ENCODE measurements around the gene NFIX.

Gene NFIX

DNA sequence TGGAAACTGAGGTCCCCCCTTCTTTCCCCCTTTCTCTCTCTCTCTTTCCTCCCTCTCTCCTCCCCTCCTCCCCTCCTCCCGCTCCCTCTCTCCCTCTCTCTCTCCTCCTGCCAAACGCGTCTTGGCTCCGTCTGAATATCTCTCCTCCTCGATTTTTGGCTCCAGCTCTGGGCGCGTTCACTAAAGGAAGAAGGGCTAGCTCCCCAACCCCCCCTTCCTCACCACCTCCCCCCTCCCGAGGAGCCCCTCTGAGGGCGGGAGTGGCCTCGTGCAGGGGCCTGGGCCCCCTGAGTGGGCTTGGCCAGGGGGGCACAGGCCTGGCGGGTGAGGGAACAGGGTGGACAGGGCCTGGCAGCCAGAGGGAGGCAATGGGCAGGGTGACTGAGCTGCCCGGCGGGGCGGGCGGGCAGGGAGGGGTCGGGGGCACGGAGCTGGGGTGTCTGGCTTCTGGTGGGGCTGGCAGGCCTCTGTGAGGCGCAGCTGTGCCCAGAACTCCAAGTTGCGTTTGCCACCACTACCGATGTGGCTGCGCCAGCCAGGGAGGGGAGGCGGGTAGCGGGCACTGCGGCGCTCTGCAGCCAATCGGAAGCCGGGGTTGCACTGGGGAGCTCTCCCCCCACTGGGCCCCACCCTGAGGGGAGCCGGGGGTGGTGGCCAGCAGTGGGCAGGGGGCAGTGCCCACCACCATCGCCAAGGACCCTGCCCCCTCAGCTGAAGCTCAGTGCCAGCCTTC is 7.1 kb downstream of the NFIX start:
- H3K4me3 ChIP-seq (ENCODE audit: low read depth, low read length): no peak overlapping the region
- H3K27ac ChIP-seq (ENCODE audit: low read depth, low read length): no peak overlapping the region
- no peaks in the 10 kb centered on the region for H3K36me3 ChIP-seq (ENCODE audit: control insufficient read depth, insufficient read depth, low read length)
- H3K27me3 ChIP-seq (ENCODE audit: control insufficient read depth, insufficient read depth, low read length): peaks cover 90% of the 10 kb centered on the region
- H3K4me1 ChIP-seq (ENCODE audit: control insufficient read depth, insufficient read depth, low read length): no peaks in the 10 kb centered on the region
- no peaks in the 10 kb centered on the region for H3K9me3 ChIP-seq (ENCODE audit: control insufficient read depth, insufficient read depth, low read length)
- no peak overlapping the region for H3K9ac ChIP-seq (ENCODE audit: low read depth, low read length)

DNA sequence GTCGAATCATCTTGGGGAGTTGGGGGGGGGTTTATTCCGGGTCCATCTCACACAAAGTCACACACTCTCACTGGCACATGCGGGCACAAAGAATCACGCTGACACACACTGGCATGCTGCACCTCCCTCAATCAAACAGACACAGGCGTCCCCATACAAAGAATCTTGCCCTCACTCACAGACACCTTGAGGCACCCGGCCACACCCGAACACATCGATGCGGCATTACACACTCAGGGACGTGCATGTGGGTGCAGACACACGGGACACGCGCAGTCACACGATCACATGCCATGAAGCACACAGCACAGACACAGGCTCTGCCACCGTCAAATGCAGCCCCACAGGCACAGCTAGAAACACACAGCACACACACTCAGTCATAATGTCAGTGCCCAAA is 7.8 kb downstream of the NFIX start:
- H3K27ac ChIP-seq (ENCODE audit: low read depth, low read length): no peak overlapping the region
- H3K9me3 ChIP-seq (ENCODE audit: control insufficient read depth, insufficient read depth, low read length): no peaks in the 10 kb centered on the region
- peaks cover 89% of the 10 kb centered on the region for H3K27me3 ChIP-seq (ENCODE audit: control insufficient read depth, insufficient read depth, low read length)

DNA sequence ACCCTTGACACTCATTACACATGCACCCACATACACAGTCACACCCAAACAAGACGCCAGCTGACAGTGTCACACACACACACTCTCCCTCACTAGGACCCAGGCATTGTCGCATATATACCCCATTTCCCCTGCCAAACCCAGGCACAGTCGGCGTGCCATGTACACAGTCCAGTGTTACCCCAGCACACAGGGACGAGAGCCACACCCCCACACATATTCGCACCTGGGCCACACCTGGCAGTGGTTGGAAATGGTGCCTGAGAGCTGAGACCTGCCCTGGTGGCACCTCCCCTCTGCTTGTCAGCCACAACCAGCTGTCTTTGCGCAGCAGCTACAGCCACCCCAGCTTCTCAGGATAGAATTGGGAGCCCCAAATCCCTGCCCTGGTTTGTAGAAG is 9.0 kb downstream of the NFIX start:
- H3K9me3 ChIP-seq (ENCODE audit: control insufficient read depth, insufficient read depth, low read length): no peaks in the 10 kb centered on the region
- no peak overlapping the region for H3K4me3 ChIP-seq (ENCODE audit: low read depth, low read length)
- peaks cover 90% of the 10 kb centered on the region for H3K27me3 ChIP-seq (ENCODE audit: control insufficient read depth, insufficient read depth, low read length)
- no peaks in the 10 kb centered on the region for H3K36me3 ChIP-seq (ENCODE audit: control insufficient read depth, insufficient read depth, low read length)
- H3K9ac ChIP-seq (ENCODE audit: low read depth, low read length): no peak overlapping the region
- H3K27ac ChIP-seq (ENCODE audit: low read depth, low read length): no peak overlapping the region
- H3K4me1 ChIP-seq (ENCODE audit: control insufficient read depth, insufficient read depth, low read length): no peaks in the 10 kb centered on the region

More for the DNA sequence above, 7.8 kb downstream of the NFIX start:
- H3K36me3 ChIP-seq (ENCODE audit: control insufficient read depth, insufficient read depth, low read length): no peaks in the 10 kb centered on the region
- H3K9ac ChIP-seq (ENCODE audit: low read depth, low read length): no peak overlapping the region
- H3K4me3 ChIP-seq (ENCODE audit: low read depth, low read length): no peak overlapping the region
- no peaks in the 10 kb centered on the region for H3K4me1 ChIP-seq (ENCODE audit: control insufficient read depth, insufficient read depth, low read length)

DNA sequence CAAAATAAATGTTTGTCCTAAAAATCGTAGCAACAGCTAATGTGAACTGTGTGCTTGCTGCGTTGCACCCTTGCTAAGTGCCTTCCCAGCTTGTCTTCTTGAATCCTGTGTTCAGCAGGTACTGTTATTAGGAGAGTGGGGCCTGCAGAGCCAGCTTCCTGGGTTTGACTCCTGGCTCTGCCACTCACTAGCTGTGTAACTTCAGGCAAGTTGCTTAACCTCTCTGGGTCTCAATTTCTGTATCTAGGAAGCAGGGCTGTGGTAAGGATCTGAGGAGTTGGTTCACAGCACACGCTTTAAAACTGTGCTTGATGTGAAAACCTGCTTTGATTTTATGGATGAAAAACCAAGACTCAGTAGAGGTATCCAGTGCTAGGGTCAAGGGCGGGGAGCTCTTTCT is 10.0 kb downstream of the NFIX start:
- Histone ChIP-seq H3K9me3 (ENCODE audit: control insufficient read depth, insufficient read depth, low read length) (no peaks in the 10 kb centered on the region), H3K27me3 (ENCODE audit: control insufficient read depth, insufficient read depth, low read length) (peaks cover 90% of the 10 kb centered on the region)

DNA sequence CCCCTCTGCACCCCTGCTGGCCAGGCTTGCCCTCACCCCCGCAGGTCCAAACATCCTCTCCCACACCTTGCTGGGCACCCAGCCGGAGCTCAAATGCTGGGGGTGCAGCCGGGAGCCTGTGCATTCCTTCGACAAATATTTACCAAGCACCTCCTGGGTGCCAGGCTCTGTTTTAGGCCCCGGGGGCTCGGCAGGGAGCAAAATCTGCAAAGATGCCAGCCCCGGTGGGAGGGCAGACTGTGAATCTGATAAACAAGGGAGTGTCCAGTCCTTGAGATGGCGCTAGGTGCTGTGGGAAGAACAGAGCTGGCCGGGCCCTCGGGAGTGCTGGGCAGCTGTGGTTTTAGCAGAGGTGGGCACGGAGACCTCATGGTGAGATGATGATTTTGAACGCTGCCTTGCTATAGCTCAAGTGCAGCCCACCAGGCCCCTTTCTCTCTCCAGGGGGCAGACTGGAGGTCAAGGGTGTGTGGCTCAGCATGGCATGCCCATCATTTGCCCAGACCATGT is 10.6 kb downstream of the NFIX start:
- Histone ChIP-seq H3K4me1 (ENCODE audit: control insufficient read depth, insufficient read depth, low read length) (peaks cover 9% of the 10 kb centered on the region), H3K36me3 (ENCODE audit: control insufficient read depth, insufficient read depth, low read length) (no peaks in the 10 kb centered on the region), H3K27me3 (ENCODE audit: control insufficient read depth, insufficient read depth, low read length) (peaks cover 92% of the 10 kb centered on the region), H3K9ac (ENCODE audit: low read depth, low read length) (no peak overlapping the region), H3K4me3 (ENCODE audit: low read depth, low read length) (no peak overlapping the region), H3K9me3 (ENCODE audit: control insufficient read depth, insufficient read depth, low read length) (no peaks in the 10 kb centered on the region), H3K27ac (ENCODE audit: low read depth, low read length) (no peak overlapping the region)

More for the DNA sequence above, 10.0 kb downstream of the NFIX start:
- Histone ChIP-seq H3K27ac (ENCODE audit: low read depth, low read length) (no peak overlapping the region), H3K4me3 (ENCODE audit: low read depth, low read length) (no peak overlapping the region), H3K4me1 (ENCODE audit: control insufficient read depth, insufficient read depth, low read length) (peaks cover 5% of the 10 kb centered on the region), H3K36me3 (ENCODE audit: control insufficient read depth, insufficient read depth, low read length) (no peaks in the 10 kb centered on the region), H3K9ac (ENCODE audit: low read depth, low read length) (no peak overlapping the region)

DNA sequence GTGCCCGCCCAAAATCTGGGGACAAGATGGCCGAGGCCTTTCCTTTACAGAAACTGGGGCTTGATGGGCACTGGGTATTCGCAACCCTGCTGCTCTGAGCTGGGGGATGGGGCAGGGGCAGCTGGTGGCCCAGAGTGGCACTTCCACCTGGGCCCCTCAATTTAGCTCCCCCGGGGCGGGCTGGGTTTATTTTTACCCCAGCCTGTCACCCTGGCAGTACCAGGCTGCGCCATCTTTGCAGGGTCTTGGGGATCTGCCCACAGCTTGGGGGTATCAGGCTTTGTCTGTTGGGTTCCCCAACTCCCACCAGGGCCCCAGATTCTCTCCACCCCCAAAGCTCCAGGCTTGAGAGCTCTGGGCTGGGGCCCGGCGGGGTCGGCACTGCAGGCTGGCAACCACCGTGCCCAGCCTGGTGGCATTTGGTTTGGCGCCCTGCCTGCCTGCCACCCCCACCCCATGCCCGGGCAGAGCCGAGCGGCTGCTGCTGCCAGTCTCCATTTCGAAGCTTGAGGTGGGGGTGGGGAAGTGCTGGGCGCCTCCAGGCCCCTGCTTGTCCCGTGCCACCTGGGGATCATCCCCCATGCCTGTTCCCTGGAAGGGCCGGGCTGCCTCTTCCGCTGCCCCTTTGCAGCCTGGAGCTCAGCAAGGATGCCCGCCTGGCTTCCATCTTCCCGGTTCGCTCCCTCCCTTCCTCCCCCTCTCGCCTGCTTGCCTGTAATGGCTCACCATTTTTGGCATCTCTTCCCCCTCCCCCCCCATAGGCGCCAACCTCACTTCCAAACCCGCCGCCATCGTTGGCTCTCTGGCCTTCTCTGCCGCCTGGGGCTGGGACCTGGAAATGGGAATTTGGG is 11.4 kb downstream of the NFIX start:
- H3K27ac ChIP-seq (ENCODE audit: low read depth, low read length): no peak overlapping the region
- H3K36me3 ChIP-seq (ENCODE audit: control insufficient read depth, insufficient read depth, low read length): no peaks in the 10 kb centered on the region
- peaks cover 93% of the 10 kb centered on the region for H3K27me3 ChIP-seq (ENCODE audit: control insufficient read depth, insufficient read depth, low read length)
- H3K4me1 ChIP-seq (ENCODE audit: control insufficient read depth, insufficient read depth, low read length): peaks cover 12% of the 10 kb centered on the region
- H3K9ac ChIP-seq (ENCODE audit: low read depth, low read length): no peak overlapping the region
- H3K4me3 ChIP-seq (ENCODE audit: low read depth, low read length): no peak overlapping the region
- no peaks in the 10 kb centered on the region for H3K9me3 ChIP-seq (ENCODE audit: control insufficient read depth, insufficient read depth, low read length)

DNA sequence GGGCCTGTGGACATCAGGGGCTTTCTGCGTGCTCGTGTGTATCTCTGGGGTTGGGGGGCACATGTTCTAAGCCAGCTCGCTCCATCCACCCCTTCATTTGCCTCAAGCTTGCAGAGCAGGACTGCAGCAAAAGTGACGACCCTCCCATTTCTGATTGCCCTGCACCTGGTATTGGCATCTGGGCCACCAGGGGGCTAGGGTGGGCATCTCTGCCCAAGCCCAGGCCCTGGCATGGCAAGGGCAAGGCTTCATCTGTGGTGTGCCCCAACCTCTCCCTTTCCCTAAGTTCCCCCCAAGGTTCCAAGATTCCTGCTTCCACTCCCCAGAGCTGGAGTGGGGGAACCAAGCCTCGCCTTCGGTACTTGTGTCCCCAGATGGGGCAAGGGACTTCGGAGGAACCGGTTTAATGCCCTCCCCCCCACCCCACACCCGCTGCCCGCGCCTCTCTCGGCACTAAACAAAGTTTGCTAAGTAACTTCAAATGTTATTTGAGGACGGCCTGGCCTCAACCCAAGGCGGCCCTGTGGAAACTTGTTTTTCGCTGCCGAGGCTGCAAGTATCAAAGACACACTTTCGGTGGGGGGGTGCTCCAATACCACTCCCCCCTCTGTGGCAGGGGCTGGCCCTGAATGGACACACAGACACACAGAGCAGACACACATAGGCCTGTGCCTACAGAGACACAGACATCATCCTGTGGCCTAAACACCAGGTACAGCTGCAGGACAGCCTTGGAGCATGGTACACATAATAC is 12.2 kb downstream of the NFIX start:
- no peaks in the 10 kb centered on the region for H3K36me3 ChIP-seq (ENCODE audit: control insufficient read depth, insufficient read depth, low read length)
- no peak overlapping the region for H3K4me3 ChIP-seq (ENCODE audit: low read depth, low read length)
- no peak overlapping the region for H3K27ac ChIP-seq (ENCODE audit: low read depth, low read length)
- H3K9me3 ChIP-seq (ENCODE audit: control insufficient read depth, insufficient read depth, low read length): no peaks in the 10 kb centered on the region
- H3K9ac ChIP-seq (ENCODE audit: low read depth, low read length): no peak overlapping the region
- peaks cover 13% of the 10 kb centered on the region for H3K4me1 ChIP-seq (ENCODE audit: control insufficient read depth, insufficient read depth, low read length)
- peaks cover 97% of the 10 kb centered on the region for H3K27me3 ChIP-seq (ENCODE audit: control insufficient read depth, insufficient read depth, low read length)

DNA sequence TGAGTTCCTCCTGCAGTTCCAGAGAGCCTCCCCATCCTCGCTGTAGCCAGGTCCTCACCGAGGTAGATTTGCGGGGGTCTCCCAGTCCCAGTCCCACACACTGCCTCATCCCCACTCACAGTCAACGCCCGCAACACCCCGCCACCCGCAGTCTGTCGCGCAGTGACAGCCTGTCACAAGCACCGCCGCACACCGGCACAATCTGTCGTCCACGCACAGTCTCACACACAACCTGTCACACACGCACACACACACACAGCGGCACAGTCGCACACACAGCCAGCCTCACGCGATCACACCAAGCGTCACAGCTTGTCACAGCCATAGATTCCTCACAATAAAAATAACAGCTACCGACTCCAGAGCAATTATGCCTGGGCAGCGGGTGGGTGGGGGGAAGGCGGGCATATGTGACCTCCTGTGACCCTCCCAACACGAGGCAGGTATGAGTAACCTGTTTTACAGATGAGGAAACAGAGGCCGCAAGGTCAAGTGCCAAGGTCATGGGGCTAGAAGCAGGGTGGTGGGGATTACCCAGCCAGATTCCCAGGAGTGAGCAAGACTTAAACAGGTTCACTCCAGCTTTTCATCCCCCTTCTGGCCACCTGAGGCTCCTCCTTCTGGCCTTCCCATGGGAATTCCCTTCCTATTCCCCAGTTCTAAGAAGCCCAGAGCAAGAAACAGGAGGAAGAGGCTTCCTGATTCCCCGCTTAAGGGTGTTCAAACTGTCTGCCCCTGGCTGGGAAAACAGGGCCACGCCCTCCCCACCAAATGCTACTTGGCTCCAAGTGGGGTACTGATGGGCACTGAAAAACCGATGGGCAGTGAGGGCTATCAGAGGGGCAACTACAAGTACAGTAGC is 13.9 kb downstream of the NFIX start:
- Histone ChIP-seq H3K4me1 (ENCODE audit: control insufficient read depth, insufficient read depth, low read length) (peaks cover 28% of the 10 kb centered on the region), H3K27ac (ENCODE audit: low read depth, low read length) (no peak overlapping the region)

DNA sequence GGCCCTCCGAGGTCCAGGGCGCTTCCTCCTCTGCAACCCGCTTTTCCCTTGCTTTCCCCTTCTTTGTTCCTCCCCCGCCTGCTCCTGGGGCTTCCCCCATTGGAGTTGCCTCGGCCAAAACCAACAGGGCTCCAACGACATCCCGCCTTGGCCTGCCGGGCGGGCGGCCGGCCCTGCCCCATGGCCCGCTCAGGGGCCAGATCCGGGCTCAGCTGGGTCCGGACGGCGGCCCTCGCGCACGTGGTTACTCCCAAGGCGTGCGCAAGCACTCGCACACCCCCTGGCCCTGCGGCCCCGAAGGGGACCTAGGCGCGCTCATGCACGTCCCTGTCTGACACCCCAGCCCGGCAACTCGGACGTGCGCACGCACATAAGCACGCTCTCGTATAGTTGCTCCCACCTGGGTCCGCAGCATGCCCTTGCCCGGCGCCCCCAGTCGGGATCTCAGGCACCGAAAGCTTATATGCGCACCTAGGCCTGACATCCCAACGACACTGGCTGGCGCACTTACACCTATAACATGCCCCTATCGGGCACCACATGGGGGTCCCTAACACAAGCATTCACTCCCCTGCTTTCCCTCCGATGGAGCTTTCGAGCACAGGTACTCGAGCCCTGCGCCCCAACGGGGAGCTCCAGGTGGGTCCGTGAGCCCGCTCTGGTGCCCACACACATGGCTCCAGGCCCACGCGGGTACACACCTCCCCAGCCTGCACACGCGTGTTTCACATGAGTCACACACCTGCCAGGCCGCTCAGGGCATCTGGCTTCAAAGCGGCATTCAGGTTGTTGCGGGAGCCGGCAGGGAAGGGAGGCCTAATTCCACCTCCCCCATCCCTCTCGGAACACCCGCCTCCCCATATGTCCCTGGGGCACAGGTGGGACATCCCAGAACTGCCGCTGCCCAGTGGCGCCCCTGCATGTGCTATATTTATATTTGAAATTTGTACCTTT is 15.0 kb downstream of the NFIX start:
- Histone ChIP-seq H3K4me3 (ENCODE audit: low read depth, low read length) (peak overlapping the region; percentile 9; the same call in 1 of the 2 replicates), H3K36me3 (ENCODE audit: control insufficient read depth, insufficient read depth, low read length) (no peaks in the 10 kb centered on the region), H3K4me1 (ENCODE audit: control insufficient read depth, insufficient read depth, low read length) (peaks cover 36% of the 10 kb centered on the region), H3K27me3 (ENCODE audit: control insufficient read depth, insufficient read depth, low read length) (peaks cover 98% of the 10 kb centered on the region), H3K9ac (ENCODE audit: low read depth, low read length) (no peak overlapping the region), H3K27ac (ENCODE audit: low read depth, low read length) (no peak overlapping the region), H3K9me3 (ENCODE audit: control insufficient read depth, insufficient read depth, low read length) (no peaks in the 10 kb centered on the region)

More for the DNA sequence above, 13.9 kb downstream of the NFIX start:
- Histone ChIP-seq H3K9me3 (ENCODE audit: control insufficient read depth, insufficient read depth, low read length) (no peaks in the 10 kb centered on the region), H3K9ac (ENCODE audit: low read depth, low read length) (no peak overlapping the region), H3K4me3 (ENCODE audit: low read depth, low read length) (no peak overlapping the region), H3K36me3 (ENCODE audit: control insufficient read depth, insufficient read depth, low read length) (no peaks in the 10 kb centered on the region), H3K27me3 (ENCODE audit: control insufficient read depth, insufficient read depth, low read length) (peaks cover 97% of the 10 kb centered on the region)
